HG02678 (cell line): ENCODE results near the gene ACSL6.

Experiments
- ATAC-seq: cut with Tn5 transposase; IDR thresholded peaks from one replicate; pipeline ENCODE4 v1.9.1; 2021; ENCODE audit warnings: mild to moderate bottlenecking, moderate library complexity; ENCODE audit not compliant: unreplicated experiment

The ACSL6 gene

DNA sequence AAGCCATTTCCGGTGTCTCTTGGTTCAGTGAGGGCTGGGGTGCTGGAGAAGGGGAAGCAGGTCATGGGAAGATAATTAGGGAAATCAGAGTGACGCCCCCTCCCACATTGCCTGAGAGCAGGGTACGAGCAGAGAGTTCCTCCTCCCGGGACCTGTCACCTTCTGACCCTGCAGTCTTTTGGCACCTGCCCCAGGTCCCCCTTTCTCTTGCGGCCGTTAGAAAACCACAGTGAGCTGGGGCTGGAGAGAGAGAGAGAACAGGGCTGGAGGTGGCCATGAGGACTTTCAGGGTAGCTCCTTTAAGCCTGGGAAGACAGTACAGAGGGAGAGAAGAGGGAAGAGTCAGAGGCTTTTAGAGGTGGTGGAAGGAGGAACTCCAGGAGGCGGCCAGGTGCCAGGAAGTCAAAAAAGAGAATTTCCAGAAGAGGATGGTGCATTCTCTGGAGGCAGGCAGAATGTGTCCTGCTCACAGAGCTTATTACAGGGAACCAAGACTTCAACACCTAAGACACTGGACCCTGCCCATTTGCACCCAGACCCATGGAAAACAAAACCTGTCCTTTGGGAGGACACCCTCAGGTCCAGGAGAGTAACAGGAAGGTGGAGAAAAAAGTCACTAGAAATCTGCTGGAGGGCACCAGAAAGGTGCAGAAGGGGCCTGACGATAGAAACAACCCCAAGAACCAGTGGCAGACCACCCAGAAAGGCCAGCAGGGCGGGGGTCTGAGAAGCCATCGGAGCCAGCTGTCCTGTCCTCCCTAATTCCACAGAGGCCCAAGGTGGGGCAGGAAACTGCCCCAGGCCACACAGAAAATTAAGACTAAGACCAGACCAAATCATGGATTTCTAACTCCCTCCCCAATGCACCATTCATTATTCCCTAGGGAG, 6.5 kb upstream of the ACSL6 start:
- no peak for ATAC-seq

DNA sequence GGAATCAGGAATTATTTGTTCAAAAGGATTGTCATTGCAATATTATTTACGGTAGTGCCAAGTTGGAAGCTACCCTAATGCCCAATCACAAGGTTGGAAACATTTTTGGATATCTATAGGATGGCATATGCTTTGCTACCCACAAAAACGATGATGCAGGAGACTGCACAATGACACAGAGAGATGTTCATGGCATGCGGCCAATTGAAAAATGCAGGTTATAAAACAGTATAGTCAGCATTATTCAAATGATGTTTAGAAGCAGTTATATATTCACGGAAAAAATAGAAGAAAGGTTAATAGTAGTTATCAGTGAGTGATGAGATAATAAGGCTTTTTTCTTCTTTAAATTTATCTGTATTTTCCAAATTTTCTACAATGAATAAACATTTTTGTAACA, 5.9 kb upstream of the ACSL6 start:
- no peak for ATAC-seq

DNA sequence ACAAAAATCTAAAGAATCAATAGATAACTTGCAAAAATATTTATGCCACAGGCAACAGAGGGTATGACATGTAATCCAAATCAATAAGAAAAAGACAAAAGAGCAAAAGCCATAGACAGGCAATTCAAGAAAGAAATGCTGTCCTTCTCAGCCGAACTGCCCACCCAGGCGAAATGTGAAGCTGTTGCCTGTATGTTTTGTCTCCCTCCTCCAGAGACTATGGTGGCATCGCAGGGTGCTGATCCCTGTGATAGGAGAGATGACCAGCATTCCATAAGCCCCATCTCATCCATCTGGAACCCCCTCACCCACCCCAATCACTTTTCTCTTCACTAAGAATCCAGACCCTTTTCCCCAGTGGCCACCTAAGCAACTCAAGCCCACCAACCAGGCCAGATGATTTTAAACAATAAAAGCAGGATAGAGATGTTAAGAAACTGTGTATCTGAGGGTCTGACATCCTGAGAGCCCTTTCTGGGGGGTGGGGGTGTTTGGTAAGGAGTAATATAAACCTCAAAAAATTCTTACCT, 5.3 kb upstream of the ACSL6 start:
- ATAC-seq = no peak

DNA sequence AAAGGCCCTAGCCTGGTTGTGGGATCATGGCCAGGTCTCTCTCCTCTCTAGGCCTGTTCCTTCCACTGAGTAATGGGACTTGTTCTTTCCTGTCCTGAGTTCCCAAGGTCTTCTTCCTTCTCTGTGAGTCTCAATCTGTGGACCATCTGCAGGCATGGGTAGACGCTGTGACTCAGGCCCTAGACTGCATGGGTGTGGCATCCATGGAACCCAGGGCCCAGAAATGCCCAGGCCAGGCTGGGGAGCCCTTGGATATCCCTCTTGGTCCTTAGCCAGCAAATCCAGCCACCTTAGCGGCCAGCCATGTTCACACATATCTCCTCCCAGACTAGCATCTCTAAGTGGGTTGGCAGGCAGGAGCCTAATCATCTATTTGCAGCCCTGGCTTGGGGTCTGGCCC, 2.3 kb upstream of the ACSL6 start:
- ATAC-seq = no peak

DNA sequence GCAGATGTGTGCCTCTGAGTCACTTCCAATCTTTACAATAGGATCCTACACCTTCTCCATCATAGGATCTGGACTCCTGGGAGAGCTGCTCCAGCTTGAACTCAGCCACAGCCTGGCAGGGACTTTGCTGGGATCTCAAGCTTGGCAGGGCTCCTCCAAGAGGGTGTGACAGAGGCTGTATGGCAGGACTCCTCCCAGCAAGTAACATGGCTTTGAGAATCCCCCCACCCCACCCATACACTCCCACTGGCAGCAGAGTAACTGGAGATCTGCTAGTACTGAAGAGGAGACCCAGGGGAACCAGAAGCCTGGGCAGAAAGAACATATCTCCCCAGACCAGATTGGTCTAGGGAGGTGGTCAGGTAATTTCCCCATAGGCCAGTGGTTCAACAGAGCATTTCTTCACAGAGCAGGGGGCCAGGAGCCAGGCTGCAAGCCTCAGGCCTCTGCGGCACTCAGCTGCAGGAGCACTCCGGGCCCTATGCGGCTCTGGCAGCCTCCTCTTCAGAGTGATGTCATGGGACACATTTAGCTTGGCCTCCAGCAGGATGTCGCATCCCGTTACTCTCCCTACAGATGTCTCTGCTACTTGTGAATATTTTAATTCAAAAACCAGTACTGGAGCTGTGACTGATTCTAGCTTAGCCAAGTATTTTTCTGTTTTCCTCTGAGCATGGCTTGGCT, 1.7 kb upstream of the ACSL6 start:
- ATAC-seq = no peak

GRCh38 chr5:132012371-132013005, 1.0 kb upstream of the ACSL6 start:
- ATAC-seq = no peak

- no peak for ATAC-seq
These were observed 353 bp downstream of the ACSL6 start for GRCh38 chr5:132010989-132011621.

DNA sequence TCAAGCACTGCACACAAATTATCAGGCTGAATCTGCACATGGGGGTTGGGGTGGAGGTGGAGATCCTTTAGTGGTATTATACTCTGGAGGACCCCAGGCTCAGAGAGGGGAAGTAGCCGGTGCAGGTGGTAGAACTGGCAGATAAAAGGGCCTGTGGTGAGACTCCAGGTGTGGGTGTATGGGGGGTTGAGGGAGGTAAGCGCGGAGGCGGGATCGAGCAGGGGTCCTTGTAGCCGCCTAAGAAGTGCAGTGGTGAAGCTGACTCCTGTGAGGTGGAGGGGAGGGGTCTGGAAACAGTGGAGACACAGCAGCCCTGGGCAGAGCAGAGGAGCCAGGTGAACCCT, 841 bp downstream of the ACSL6 start:
- no peak for ATAC-seq

- no peak for ATAC-seq
These were observed 1.6 kb downstream of the ACSL6 start for GRCh38 chr5:132009706-132010405.

DNA sequence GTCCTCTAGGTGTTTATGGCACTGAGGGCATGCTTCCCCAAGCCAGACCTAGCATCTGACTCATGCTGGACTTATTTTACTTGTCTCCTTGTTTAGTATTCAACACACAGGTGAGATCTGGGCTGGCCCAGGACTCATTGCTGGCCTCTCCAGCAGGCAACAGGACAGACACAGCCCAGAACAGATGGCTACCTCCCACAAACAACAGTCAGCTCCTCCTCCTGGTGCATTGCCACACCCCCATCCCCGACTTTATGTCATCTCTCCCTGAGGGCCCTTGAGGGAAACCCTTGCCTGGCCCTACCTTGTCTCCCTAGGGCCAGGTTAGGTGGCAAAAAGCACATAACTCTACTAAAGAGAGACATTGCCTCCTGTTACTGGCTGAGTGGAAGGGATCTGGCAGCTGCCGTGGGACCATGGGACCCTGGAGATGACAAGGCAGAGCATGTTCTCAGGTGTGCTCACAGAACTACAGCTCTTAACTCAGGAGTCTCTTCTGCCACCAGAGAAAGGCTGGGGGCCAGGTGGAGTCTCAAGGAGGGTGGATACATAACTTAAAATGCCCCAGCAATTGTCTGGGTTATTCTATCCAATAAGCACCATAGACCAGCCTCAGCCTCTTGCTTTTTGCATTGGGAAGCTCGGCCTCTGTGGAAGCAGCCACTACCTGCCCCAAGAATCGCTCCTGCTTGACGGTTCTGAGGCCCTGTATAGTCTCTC, 2.3 kb downstream of the ACSL6 start:
- no peak for ATAC-seq

DNA sequence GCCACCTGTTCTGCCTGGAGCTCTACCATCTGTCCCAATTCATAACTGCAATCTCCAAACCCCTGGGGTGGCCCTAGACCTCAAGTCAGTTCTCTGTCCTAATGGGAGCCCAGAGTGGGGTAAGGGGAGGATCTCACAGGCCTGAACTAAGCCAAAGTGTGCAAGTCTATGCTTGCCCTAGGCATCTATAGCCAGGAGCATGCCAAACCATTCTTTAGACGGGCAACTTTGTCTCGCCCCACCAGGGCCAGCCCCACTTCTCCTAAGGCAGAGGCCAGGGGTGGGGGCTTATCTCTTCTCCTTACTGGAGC, 3.3 kb downstream of the ACSL6 start:
- peak; percentile 19 for ATAC-seq

DNA sequence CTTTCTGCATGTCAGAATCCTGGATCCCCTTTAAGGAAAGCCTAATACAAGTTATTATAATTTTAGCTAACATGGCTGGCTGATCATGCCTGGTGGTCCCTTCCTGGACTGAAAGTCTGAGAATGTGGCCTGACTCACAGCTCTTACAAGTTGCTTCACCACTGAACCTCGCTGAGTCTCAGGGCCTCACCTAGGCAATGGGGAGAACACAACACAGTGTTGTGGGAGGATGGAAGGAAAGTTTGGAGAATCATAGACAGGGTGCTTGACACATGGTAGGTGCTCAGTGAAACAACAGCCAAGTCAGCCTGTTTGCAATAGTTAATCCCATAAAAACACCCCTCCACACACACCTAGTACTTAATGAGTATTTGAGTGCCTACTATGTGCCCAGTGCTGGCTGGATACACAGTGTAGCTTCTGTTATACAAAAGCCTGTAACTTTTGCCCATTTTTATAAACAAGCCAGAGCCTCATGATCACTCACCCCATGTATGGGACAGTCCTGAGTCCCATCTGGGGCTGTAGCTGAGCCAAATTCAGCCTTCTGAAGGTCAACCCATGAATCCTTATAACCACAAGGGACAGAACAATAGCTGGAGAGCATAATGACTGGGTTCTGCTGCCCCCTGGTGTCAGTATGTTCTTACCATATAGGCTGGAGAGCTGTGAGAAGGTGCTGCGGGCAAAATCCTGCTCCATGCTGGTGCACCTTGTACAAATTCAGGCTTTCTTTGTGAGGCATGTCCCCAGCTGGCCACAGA, 3.9 kb downstream of the ACSL6 start:
- peak; percentile 67 for ATAC-seq

DNA sequence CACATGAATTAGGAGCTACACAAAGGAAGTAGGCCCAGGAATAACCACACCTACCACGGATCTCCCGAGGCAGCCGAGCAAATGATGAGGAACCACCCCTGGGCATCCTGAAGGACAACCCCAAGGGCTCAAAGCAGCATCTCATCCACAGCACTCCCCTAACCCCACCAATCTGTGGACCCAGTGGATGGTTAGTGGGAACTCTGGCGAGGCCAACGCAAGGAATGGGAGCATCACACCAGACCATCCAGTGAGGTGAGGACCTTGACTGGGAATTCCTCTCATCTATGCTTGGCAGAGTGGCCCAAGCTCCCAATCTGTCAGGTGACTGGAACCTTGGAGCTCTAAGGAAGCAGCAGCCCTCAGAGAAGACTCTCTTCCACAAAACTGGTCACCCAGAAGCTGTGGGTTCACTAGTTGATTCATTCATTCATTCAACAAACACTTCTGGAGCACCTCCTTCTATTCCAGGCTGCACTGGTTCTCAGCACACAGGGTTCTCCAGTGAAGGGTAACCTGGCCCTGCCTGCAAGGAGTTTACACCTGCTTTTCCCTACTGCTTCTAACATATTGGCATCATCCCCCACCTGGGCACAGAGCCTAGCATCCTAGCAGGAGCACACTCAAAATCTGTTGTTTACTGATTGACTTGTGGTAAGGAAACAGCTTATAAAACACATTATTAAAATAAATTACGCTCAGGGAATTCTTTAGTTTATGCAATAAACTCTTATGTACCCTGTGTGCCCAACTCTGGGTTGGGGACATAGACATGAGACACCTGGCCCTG, 4.9 kb downstream of the ACSL6 start:
- no peak for ATAC-seq

DNA sequence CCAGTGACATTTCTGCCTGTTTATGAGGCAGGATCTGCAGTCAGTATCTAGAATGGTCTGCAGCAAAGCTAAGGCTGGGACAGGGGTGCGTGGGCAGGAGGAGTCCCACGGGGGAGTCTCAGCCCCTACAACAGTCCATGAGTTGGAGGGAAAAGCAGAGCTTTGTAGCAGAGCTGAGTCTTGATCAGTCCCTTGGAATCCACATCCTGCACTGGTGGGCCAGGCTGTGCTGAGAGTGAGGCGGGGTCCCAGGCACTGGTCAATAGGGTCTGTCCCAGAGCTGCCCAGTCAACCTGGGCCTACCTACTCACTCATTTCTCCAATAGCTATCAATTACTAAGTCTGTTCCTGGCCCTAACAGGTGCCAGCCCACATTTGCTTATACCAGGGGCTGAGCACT, 5.9 kb downstream of the ACSL6 start:
- no peak for ATAC-seq

DNA sequence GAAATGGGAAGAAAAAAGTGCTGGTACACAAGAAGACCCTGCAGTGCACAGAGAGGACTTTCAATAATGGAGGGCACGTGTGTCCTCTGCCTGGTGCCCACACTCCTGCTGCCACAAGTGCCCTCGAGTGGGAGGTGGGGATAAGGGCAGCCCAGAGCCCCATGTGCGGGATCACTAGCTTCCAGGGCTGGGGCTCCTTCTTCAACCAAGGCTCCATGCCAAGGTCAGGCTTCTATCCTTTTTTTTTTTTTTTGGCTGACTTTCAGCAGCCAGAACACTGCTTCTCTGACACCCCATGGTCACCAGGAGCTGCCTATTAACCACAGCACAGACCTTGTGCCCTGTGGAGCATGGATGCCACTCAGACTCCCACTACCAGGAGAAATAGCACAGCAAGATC, 7.5 kb downstream of the ACSL6 start:
- no peak for ATAC-seq

- no peak for ATAC-seq
These were observed 8.2 kb downstream of the ACSL6 start for GRCh38 chr5:132003170-132003744.

DNA sequence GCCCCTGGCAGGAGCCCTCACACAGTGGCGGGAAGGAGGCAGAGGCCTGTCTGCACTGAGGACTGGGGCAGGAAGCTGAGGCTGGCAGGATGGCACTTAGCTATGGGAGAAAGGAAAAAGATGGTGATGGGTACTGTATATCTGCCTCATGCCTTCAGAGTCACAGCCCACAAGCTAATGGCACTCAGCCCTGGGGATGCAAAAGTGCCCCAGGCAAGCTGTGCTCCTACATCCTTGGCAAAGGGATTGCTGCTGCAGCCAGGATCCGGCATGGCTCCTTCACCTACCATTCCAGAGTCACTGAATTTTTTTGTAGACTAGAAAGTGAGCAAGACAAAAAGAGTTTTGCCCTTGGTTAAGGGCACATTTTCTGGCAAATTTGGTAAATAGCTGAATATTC, 8.7 kb downstream of the ACSL6 start:
- ATAC-seq = no peak
